C4-2B (cell line): Measurements from ENCODE around the gene P2RY2.

ENCODE experiments used
- CTCF ChIP-seq: fragments of 450-650 bp; conservative IDR thresholded peaks from 2 replicates; pipeline ENCODE4 v1.5.1; 2017; ENCODE audit warnings: mild to moderate bottlenecking
- ZFX ChIP-seq: fragments of 450-650 bp; IDR thresholded peaks from 2 replicates; pipeline ENCODE4 v1.6.1; 2017

DNA sequence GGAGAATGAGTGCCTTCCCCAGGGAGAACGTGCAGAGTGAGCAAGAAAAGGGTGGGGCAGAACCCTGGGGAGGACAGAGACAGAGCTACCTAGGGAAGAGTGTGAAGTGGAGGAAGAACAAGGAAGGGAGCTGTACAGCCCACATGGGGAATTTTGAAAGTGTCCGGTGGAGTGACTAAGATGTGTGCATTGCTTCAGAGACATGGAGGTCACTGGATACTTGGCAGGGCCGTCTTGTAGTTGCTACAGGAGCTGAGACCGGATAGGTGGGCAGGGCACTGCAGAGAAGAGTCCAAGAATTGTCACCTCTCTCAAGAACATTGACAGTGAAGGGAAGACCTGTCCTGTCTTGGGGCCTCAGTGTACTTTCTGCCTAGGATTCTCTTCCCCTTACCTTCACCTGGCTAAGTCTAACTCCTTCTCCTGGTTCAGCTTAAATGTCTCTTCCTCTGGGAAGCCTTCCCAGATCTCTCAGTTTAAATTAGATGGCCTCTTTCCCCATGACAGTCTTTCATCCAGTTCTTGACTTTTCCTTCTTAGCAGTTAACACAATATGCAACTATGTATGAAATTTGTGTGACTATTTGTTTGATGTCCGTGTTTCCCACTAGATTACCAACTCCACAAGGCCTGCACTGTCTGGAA, 44.9 kb downstream of the P2RY2 start:
- TF ChIP-seq CTCF (no peak), ZFX (no peak)
